GM12878 (cell line): ENCODE measurements around the gene NUBPL. TPM values are rescaled to one million over a fixed set of nuclear protein-coding genes. Genes with fewer than 3 reads are reported as not detected.

Experiments used
- BRCA1 ChIP-seq: IDR thresholded peaks from 2 replicates; pipeline ENCODE4 v1.6.1; 2011; ENCODE audit warnings: low read depth, low read length, improper control_type of control experiment
- CHD2 ChIP-seq: IDR thresholded peaks from 2 replicates; pipeline ENCODE4 v1.6.1; 2011; ENCODE audit warnings: low read depth, low read length, improper control_type of control experiment, borderline replicate concordance
- E2F8 ChIP-seq: fragments of 450-650 bp; IDR thresholded peaks from 2 replicates; pipeline ENCODE4 v1.6.1; 2018; ENCODE audit warnings: mild to moderate bottlenecking, low read depth, moderate library complexity; ENCODE audit not compliant: partially characterized antibody
- ELK1 ChIP-seq: IDR thresholded peaks from 2 replicates; pipeline ENCODE4 v1.6.1; 2012; ENCODE audit warnings: low read depth, low read length, improper control_type of control experiment
- ETV6 ChIP-seq, 2 experiments: fragments of 450-650 bp in 1 of 2; IDR thresholded peaks in 1 of 2; conservative IDR thresholded peaks in 1 of 2; 2 replicates each; pipeline ENCODE4 v1.6.1; 2014; ENCODE audit warnings: antibody characterized with exemption in 1 of 2, borderline replicate concordance in 1 of 2, low read depth in 1 of 2, mild to moderate bottlenecking in 1 of 2, moderate library complexity in 1 of 2
- HCFC1 ChIP-seq: fragments of 150-350 bp; IDR thresholded peaks from 2 replicates; pipeline ENCODE4 v1.6.1; 2014; ENCODE audit warnings: low read length
- HSF1 ChIP-seq: fragments of 150-350 bp; IDR thresholded peaks from 2 replicates; pipeline ENCODE4 v1.6.1; 2014; ENCODE audit warnings: mild to moderate bottlenecking, low read depth, low read length
- MXI1 ChIP-seq: fragments of 150-350 bp; IDR thresholded peaks from 2 replicates; pipeline ENCODE4 v1.6.1; 2011; ENCODE audit warnings: low read depth, mild to moderate bottlenecking, inconsistent platforms, low read length, improper control_type of control experiment
- POLR2AphosphoS5 ChIP-seq: IDR thresholded peaks from 2 replicates; pipeline ENCODE4 v1.6.1; 2011; ENCODE audit warnings: mild to moderate bottlenecking, low read length, inconsistent platforms
- RB1 ChIP-seq: fragments of 450-650 bp; formaldehyde crosslinking; IDR thresholded peaks from 2 replicates; pipeline ENCODE4 v1.6.1; 2017; ENCODE audit warnings: mild to moderate bottlenecking, borderline replicate concordance
- TAF1 ChIP-seq: IDR thresholded peaks from 2 replicates; pipeline ENCODE4 v1.6.1; 2011; ENCODE audit warnings: mild to moderate bottlenecking, low read depth, low read length, borderline replicate concordance
- ZSCAN29 ChIP-seq: fragments of 450-650 bp; IDR thresholded peaks from 2 replicates; pipeline ENCODE4 v1.6.1; 2017; ENCODE audit warnings: mild to moderate bottlenecking, moderate library complexity
- polyA plus RNA-seq, 11 experiments: library from polyadenylated mRNA; depleted of rRNA in 4 of 11; unstranded in 6 of 11; stranded (reverse) in 5 of 11; fragments of >200 nt; fragmentation: Nextera tagmentation in 4 of 11; fragmentation: Illumina TruSeq in 1 of 11; extraction: Ambion mirVana in 4 of 11; extraction: Trizol in 1 of 11; gene quantifications; 1 replicate in 1 of 11; 2 replicates in 10 of 11; pipeline versions ENCODE4 v1.2.1 to v1.2.3, GENCODE V29; 2011 to 2016; ENCODE audit warnings: inconsistent platforms in 2 of 11, missing spikeins in 2 of 11, low read depth in 1 of 11
- total RNA-seq, 4 experiments: library from RNA; depleted of rRNA in 3 of 4; stranded (reverse); fragments of >200 nt in 3 of 4; fragmentation: Illumina TruSeq in 1 of 4; extraction: Trizol in 1 of 4; gene quantifications; 2 replicates each; pipeline versions ENCODE4 v1.2.1 to v1.2.3, GENCODE V29; 2013 to 2021

NUBPL gene
- total and polyA plus RNA-seq, 10 of the 15 experiments (the other 5 are each of a cell fraction or from before 2014, with no cell fraction given) = 3.4 to 11.6 (median 8.1) TPM

GRCh38 chr14:31592631-31593030 lies 31.4 kb downstream of the NUBPL start (continued):
- TF ChIP-seq E2F8 (no peak), MXI1 (no peak), POLR2AphosphoS5 (no peak), ETV6 (conservative IDR thresholded peaks at IDR 0.05 in 1 of 2, IDR thresholded peaks at IDR 0.05 in 1 of 2; ENCODE audit: borderline replicate concordance in 1 of 2, low read depth in 1 of 2) (no peak), CHD2 (no peak), ELK1 (no peak), HSF1 (no peak), RB1 (no peak), HCFC1 (no peak), BRCA1 (no peak), ZSCAN29 (no peak), TAF1 (no peak)
